Medulla oblongata (tissue), 1 donor: Measurements from ENCODE around the gene ADPRS.
A peak's percentile ranks its signal among the peaks of the same experiment; 100 is the strongest.

Experiments used
- DNase-seq: peaks from one replicate; pipeline ENCODE4 v3.0.0-alpha.2; 2015; ENCODE audit errors: extremely low spot score

ADPRS gene

DNA sequence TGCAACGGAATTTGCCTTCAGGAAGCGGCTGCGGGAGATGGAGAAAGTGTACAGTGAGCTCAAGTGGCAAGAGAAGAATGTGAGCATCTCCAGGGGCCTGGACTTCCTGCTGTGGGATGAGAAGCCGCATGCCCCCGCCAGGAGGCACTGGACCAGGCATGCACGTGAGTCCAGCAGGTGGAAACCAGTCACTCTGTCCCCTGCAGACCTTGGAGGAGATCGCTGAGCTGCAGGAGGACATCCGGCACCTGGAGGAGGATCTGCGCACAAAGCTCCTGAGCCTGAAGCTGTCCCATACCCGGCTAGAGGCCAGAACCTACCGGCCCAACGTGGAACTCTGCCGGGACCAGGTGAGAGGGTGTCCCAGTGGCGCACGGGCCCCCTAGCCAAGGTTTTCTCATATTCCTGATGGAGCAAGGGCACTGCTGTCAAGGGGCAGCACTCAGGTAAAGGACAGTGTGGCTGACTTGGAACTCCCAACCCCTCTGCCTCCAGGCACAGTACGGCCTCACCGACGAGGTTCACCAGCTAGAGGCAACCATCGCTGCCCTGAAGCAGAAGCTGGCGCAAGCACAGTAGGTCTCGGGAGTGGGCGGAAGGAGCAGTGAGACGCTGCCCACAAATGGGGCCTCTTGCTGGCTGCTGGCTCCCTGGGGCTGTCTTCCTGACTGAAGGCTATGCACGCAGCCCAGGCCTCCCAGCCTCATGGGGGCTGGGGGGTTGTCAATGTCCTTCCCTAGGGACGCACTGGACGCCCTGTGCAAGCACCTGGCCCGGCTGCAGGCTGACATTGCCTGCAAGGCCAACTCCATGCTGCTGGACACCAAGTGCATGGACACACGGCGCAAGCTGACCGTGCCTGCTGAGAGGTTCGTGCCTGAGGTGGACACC, 1.2 kb upstream of the ADPRS start:
- no peak for DNase-seq

DNA sequence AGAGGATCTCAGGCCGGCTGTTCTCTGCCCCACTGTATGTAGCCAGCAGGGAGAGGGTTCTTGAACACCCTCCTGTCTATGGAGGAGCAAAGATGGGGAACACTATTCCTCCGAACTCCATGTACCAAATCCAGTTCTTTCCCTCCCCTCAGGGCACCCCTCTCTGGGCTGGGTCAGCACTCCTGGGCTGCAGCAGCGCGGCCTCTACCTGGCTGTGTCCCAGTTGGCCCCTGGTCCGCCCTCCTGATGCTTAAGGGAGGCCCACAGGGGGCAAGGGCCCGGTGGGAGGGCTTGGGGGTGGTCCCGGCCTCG, 471 bp upstream of the ADPRS start:
- DNase-seq = no peak

DNA sequence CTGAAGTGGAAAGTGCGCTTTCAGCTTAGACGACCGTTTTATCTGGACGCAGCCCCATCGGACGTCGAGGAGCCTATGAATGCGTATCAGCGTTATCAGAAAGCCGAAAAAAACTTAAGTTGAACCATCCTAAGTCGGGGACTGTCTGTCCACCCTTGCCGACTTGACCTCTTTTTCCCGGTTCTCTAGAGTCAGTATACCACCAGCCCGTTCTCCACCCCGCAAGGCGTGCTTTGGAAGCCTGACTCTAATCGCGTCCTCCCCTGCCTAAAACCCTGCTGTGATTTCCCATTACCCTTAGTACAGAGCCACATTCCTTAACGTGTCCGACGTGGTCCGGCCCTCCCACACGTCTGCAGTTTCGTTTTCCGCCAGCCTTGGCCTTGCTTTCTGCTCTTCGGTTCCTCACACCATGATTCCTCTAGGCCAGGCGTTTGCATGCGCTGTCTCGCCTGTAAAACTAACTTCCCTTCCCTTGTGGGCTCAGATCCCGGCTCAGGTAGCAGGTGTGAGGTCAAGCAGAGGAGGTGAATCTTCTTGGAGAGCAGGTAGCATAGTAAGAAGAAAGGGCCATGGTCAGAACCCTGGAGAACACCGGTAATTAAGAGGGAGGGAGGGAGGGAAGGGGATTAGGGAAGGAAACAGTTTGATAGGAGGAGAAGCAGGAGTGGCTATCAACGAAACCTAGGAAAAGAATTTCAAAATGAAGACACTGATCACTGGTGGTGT, 865 bp downstream of the ADPRS start:
- no peak for DNase-seq

DNA sequence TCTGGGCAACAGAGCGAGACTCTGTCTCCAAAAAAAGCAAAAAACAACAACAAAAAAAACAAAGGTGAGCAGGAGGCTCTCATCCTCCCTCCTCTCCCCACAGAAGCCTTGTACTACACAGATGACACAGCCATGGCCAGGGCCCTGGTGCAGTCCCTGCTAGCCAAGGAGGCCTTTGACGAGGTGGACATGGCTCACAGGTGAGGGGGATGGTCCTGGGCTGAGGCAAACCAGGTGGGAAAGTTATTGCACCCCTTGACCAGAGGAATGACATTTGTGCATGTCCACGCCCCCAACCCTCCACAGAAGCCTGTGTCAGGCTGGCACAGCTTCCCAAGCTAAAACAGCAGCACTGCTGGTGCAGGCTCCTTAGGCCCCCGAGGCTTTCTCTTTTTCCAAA, 2.4 kb downstream of the ADPRS start:
- no peak for DNase-seq

DNA sequence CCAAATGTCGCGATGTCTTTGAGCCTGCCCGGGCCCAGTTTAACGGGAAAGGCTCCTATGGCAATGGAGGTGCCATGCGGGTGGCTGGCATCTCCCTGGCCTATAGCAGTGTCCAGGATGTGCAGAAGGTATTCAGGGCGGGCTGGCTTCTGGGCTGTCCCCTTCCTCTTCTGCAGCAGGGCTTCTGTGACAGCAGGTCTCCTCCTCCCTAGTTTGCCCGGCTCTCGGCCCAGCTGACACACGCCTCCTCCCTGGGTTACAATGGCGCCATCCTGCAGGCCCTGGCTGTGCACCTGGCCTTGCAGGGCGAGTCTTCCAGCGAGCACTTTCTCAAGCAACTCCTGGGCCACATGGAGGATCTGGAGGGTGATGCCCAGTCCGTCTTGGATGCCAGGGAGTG, 3.0 kb downstream of the ADPRS start:
- DNase-seq = no peak

DNA sequence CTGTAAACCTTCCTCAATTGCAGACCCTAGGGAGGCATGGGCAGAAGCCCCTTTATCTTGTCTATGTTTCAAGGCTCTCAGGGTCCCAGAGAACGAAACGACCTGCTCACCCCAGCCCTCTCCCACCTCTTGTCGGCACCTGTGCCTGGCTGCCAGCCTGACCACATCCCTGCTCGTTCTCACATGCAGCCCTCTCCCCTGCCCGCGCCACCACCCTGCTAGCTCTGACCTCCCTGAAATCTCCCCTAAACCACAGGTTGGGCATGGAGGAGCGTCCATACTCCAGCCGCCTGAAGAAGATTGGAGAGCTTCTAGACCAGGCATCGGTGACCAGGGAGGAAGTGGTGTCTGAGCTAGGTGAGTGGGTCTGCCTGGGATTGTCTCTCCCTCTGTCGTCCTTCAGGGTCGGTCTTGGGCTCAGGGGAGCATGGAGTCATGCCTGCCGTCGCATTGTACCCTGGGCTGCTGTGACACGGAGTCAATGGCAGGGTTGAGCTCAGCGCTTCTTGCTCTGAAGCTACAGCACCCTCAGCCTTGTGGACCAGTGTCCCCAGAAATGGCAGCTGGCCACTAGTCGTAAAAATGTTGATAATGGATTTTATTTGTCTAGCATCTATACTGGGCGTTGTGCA, 3.6 kb downstream of the ADPRS start:
- no peak for DNase-seq

DNA sequence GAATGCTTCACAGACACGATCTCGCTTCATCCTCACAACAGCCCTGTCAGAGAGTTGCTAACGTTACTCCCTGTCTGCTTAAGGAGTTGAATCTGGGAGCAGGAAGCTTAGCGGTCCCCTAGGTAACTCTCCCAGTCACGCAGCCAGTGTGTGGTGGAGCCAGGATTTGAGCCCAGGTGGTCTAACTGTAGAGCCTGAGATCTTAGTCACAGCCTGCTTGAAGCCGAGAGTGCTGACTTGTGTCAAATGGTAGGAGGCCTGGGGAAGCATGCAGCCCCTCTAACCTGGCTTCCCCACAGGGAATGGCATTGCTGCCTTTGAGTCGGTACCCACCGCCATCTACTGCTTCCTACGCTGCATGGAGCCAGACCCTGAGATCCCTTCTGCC, 4.1 kb downstream of the ADPRS start:
- DNase-seq = no peak

DNA sequence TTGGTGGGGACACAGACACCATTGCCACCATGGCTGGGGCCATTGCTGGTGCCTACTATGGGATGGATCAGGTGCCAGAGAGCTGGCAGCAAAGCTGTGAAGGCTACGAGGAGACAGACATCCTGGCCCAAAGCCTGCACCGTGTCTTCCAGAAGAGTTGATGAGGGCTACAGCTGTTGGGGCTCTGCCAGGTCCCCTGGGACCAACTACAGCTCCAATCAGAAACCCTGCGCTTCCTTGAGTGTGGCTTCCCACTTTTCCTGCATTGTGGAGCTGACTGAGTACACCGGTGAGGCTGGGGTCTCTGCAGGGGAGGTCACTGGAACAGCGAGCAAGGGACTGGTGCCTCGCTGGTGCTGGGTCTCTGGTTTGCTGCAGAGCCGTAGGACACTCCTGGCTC, 4.5 kb downstream of the ADPRS start:
- DNase-seq = no peak

DNA sequence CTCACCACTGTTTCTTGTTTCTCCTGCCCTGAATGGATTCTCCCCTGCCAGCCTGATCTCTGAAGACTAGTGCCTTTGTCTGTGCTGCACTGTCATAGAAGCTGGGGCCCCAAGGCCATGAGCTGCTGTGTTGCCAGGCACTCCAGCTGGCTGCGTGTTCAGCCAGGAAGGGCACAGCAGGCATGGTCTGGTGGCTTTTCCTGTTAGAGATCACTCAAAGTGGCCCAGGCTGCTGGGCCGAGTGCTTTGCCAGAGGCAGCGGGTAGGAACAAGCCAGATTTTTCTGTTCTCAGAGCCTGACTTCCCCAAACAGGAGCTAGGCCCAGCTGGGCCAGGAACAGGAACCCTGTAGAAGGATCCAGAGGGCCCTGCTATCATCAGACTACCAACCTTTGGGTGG, 5.2 kb downstream of the ADPRS start:
- DNase-seq = peak; percentile 95

DNA sequence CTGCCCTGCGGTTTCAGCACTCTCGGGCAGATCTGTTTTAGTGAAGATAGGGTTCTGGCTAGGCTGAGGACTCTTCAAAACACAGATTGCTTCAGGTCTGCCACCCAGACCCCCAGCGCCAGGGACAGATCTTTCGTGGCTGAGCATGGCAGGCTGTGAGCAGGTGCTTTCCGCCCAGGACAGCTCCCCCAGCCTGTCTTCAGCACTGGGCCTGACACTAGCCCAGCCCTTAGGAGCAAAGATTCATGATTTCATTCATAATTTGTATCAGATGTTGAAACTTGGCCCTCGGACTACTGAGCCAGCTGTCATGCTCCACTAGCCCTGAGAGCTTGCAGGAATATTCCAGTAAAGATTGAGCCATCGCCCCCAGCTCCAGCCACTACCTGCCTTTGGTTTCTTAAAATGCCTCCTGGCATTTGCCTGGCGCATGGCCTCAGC, 5.9 kb downstream of the ADPRS start:
- no peak for DNase-seq

DNA sequence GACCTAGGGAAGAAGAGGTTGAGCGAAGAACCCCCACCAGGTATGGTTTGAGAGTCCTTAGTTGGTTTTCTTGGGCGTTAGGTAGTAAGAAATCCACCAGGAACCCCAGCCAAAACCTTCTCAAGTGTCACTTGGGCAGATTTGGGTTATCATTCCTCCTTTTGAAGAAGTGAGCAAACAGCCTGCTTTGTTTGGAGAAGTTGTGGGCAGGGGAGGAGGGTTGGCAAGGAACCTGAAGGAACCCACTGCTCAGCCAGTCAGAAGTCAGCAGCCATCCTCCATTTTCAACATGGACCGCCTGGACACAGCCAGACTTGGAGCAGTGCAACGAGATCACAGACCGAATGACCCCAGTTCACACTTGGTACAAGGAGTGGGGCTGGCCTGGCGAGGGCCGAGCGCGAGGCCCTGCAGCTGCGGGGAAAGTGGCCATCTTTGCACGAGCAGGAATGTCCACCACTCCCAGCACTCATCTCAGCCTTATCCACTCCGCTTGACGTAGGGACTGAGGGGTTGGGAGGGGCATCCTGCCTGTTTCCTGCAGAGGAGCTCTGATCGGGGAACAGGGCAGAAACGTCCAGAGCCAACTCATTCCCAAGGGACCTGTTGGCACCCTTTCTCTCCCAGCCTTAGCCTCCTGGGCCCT, 7.2 kb downstream of the ADPRS start:
- peak; percentile 64 for DNase-seq

DNA sequence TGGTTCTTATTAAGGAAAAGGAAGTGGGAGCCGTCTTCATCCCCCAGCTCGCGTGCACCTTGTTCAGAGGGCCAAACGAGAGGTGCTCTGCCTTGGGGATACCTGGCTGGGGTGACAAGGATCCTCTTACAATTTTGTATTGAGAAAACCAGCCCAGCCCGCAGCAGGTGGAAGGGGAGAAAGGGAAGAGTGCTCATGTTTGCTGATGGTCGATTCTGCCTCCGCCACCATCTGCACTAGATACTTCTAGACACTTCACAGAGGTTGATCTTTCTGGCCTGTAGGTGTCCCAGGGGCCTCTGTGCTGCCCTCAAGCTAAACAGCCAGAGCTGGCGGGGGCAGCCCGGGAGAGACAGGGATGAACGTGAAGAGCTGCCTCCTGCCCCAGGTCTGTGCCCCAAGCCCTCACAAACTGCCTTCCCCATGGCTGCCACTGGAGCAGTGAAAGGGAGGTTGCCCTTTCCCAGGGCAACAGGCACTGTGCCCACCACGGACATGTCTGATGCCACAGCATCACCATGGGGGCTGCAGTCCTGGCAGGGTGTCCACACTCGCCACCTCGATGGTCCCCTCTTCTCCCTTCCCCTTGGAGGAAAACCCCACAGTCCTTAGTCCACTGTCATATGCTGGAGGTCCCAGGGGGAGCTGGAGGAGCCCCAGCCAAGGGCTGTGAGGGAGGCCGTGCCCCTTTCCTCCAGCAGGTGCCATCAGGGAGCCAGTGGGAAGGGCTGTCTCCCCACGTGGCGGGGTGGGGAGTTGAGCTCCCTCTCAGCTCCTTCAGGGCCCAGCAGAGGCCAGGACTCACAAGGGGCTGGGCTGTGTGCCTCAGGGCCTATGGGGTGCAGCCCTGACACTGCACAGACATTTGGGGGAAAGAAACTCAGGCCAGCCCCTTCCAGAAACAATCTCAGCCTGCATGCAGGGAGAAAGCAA, 8.1 kb downstream of the ADPRS start:
- DNase-seq = no peak

DNA sequence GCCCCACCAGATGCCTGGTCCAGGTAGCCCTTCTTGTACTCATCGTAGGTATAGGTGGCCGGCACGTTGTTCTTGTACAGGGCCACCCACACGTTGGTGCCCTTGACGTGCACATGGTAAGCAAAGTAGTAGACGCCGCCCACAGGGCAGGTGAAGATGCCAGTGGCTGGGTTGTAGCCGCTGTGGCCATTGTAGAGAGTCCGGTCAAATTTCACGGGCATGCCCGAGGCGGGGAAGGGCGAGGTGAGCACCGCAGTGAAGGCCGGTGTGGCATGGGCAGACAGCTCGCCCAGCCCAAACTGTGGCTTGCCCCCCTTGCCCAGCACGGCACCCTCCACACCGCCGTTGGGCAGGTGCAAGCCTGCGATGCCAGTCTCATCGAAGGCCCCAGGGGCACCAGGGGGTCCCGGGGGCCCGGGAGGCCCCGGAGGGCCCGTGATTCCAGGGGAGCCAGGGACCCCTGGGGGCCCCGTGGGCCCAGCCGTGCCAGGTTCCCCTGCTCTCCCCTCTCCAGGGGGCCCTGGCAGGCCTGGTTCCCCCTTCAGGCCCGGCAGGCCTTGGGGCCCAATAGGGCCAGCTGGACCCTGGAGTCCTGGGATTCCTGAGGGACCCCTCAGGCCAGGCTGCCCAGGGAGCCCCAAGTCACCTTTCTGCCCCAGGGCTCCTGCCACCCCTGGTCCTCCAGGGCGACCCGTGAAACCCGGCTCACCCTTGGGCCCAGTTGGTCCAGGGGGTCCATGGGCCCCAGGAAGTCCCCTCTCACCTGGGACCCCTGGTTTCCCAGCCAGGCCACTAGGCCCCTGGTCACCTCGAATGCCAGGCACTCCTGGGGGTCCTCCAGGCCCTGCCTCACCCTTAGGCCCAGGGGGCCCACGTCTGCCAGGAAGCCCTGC, 9.2 kb downstream of the ADPRS start:
- no peak for DNase-seq

DNA sequence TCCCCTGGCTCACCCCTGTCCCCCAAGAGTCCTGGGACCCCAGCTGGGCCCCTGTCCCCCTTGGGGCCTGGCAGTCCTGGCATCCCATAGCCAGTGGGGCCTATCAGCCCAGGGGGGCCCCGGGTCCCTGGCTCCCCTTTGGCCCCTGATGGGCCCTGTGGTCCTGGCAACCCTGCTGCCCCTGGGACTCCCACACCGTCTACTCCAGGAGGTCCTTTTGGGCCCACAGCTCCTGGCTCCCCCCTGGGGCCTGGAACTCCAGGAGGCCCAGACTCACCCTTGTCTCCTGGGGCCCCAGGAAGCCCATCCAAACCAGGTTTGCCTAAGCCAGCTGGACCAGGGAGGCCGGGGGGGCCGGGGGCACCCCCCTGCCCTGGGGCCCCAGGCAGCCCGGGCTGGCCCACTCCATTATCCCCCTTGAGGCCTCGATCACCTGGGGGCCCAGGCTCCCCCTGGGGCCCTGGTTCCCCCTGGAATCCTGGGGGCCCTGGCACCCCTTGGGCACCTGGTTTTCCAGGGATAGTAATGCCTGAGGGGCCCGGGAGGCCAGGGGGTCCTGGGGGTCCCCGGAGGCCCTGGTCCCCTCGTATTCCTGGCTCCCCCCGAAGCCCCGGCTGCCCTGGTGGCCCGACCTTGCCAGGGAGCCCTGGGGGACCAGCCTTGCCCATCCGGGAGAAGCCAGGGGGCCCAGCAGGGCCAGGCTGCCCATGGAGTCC, 10.1 kb downstream of the ADPRS start:
- DNase-seq = no peak

DNA sequence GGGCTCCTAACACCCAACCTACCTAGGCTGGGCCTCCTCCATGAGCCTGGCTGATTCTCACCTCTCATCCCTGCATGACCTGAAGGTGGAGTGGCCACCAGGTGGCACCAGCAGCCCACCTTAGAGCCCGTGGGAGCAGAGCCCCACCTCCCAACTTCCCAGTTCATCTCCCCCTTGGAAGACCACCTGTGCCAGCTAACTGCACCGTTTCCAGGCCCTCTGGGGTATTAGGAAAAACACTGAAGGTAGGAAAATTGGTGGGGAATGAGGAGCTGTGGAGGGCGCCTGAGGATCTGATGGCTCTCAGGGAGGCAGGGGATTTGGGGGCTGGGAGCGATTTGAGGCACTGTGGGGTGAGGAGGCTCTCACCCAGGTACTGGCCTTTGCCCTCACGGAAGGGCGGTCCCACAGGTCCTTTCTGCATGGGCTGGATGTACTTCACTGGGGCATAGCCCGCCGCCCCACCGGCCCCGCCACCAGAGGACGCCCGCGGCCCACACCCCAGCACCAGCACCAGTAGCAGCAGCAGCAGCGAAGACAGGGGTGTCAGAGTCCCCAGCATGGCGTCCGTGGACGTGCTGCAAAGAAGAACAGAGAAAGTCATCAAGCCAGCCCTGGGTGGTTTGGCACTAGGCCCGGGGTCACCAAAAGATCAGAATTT, 11.1 kb downstream of the ADPRS start:
- DNase-seq = peak; percentile 78

DNA sequence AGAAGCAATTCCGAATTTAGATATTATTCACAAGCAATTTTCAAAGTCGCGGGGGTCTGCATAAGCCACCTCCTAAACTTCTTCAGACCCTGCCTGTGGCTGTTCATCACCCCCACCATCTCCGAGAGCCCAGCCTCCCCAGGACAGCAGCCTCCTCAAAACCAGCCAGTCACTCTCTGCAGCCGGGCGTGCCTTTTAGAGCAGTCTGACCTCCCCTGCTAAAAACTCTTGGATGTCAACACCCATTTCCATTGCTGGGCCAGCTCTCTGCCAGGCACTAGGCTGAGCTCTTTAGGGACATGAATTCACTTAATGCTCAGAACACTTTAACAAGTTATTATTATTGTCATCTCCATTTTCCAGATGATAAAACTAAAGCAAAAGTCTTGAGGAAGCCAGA, 11.7 kb downstream of the ADPRS start:
- no peak for DNase-seq

DNA sequence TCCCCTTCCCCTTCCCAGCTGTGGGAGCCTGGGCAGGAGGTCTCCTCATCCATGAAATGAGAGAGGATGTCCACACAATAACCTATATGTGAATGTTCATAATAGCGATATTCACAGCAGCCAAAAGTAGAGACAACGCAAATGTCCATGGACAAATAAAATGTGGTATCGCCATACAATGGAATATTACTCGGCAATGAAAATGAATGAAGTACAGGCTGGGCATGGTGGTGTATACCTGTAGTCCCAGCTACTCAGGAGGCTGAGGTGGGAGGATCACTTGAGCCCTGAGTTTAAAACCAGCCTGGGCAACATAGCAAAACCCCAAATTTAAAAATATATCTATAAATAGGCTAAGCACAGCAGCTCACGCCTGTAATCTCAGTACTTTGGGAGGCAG, 12.9 kb downstream of the ADPRS start:
- no peak for DNase-seq

DNA sequence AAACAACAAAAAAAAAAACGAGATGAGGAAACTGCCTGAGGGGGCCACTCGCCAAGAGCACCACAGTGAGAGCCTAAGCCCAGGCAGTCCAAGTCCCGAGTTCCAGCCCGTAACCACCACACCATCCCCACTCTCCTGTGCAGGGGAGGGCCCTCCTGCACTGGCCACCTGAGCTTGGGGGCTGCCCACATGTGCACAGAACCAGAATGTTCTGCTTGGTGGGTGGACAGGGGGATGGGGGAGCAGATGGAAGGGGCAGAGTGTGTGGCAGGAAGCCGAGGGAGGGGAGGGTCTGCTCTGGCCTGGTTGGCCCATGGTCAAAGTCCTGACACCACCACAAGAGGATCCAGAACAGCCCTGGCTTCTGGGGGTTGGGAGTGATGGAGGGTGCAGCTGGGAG, 17.6 kb downstream of the ADPRS start:
- no peak for DNase-seq

DNA sequence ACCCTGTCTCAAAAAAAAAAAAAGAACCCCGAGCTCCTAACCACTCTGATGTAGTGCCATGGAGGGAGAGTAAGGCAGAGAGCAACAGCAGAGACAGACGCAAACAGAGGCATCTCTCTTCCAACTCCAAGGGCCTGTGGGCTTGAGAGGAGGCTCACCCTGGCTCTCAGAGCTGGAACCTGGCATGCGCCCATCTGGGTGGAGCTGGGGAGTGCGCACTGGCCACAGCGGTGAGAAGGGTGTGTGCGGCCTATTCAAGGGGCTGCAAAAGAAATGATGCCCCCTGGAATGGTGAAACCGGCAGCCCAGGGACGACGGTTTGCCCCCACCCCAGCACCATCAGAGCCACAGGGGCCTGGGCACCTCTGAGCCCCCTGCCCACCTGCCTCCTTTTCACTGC, 18.7 kb downstream of the ADPRS start:
- DNase-seq = no peak
